Epidermal melanocyte (primary cell): ENCODE results near the gene CD93.

Experiments used
- DNase-seq: peaks from one replicate; pipeline ENCODE4 v3.0.0; 2011; ENCODE audit warnings: low spot score; ENCODE audit not compliant: insufficient read length

The CD93 gene, protein sequence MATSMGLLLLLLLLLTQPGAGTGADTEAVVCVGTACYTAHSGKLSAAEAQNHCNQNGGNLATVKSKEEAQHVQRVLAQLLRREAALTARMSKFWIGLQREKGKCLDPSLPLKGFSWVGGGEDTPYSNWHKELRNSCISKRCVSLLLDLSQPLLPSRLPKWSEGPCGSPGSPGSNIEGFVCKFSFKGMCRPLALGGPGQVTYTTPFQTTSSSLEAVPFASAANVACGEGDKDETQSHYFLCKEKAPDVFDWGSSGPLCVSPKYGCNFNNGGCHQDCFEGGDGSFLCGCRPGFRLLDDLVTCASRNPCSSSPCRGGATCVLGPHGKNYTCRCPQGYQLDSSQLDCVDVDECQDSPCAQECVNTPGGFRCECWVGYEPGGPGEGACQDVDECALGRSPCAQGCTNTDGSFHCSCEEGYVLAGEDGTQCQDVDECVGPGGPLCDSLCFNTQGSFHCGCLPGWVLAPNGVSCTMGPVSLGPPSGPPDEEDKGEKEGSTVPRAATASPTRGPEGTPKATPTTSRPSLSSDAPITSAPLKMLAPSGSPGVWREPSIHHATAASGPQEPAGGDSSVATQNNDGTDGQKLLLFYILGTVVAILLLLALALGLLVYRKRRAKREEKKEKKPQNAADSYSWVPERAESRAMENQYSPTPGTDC

DNA sequence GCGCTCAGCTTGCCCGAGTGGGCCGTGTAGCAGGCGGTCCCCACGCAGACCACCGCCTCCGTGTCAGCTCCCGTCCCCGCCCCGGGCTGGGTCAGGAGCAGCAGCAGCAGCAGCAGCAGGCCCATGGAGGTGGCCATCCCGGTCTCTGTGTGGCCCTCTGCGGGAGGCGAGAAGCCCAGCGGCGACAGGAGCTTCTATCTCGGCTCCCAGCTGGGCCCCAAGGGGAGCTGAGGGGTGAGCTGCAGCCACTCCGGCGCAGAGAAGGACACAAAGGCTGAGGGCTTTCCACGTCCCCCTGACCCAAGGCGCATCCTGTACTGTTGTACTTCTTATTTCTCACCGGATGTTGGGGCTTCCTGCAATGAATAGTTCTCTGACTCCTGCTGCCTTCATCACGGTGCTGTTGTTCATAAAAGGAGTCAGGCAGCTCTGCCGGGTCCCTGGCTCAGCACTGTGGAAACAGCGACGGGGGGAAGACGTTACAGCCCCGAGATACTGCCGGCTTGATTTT is at the start of gene CD93:
CD93 (minus strand) TSS at position 269 of the 511 bp plus-strand sequence; CDS start at position 137, 132 bp downstream.
- DNase-seq, result no peak

DNA sequence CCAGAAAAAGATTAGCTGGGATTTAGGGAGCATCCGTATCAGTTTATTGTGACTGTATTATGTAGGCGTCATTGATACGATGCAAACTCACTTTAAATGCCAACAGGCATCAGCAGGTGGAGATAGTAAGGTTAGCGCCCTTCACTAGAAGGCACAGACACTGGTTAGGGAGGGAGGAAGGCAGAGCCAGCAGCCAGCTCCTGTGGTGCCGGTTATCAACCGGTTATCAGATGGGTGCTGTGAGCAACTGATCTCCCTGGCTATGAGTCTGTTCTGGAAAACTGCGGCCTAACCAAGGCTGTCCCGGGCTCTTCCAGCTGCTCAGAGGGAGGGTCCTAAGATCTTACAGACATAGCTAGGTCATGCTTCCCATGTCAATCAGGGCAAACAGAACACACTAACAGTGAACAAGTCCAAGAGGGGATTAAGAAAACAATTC is 47.5 kb upstream of the CD93 start:
- DNase-seq, result no peak

GRCh38 chr20:23132930-23133559 is 46.9 kb upstream of the CD93 start:
- DNase-seq, result no peak

- no peak for DNase-seq
These were observed 46.3 kb upstream of the CD93 start for GRCh38 chr20:23132293-23132929.

- DNase-seq, result no peak
These were observed 45.6 kb upstream of the CD93 start for GRCh38 chr20:23131766-23132165.

DNA sequence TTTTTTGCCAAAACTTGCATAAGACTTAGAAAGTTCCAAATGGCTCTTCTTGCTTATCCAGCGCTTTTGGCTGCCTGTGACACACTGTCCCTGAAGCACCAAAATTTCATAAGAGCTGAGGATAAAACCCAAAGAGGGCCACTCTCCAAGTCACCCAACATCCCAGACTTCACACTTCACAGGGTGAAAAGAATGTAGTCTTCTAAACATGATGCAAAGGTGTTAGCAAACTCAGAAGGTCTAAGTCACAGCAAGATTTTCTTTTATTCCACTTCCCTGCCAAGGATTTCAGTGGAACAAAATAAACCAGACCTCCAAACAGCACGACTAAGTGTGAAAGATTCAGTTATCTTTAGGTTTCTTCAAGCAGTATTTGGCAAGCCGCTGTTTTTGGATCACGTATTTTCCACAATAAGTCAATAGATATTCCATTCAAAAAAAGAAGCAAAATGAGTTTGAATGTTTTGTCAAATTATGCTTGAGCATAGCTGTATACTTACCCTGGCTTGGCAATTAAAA is 44.6 kb upstream of the CD93 start:
- no peak for DNase-seq

- DNase-seq, result no peak
These were observed 43.9 kb upstream of the CD93 start for GRCh38 chr20:23129891-23130621.

- DNase-seq, result no peak
These were observed 43.1 kb upstream of the CD93 start for GRCh38 chr20:23129266-23129665.

GRCh38 chr20:23128461-23129125 is 42.5 kb upstream of the CD93 start:
- no peak for DNase-seq

DNA sequence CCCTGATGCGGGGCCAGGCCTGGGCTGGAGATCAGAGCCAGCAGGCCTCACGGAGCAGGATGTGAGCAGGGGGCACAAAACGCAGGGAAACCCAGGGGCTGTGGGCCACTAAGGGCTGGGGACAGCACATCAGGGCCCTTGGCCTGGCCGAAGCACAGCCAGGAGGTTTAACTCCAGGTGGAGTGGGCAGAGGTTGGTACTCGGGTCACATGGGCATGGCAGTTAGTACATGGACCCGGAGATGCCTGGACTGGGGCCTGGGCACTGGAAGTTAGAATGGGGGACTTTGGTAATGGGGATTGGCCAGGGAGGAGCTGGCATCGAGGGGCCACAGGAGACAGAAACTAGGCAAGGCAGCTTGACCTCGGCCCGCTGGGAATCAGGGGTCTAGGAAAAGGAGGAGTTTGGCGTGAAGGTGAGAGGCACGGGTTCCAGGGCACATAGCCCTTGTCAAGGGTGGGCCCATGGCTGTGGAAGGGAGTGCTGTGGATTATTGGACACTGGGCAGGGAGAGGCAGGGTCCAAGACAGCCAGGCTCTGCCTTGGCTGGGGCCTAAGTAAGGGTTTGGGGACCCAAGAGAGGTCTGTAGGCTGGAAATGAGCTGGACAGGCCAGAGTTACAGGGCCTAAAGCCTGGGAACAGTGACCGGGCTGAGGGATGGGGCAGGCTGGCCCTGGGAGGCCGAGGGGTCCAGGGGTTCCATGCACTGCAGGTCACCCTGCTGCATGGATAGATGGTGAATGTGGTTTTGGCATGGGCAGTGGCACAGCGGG is 41.6 kb upstream of the CD93 start:
- no peak for DNase-seq

GRCh38 chr20:23126281-23127061 is 40.3 kb upstream of the CD93 start:
- no peak for DNase-seq

- DNase-seq, result no peak
These were observed 39.6 kb upstream of the CD93 start for GRCh38 chr20:23125625-23126191.

DNA sequence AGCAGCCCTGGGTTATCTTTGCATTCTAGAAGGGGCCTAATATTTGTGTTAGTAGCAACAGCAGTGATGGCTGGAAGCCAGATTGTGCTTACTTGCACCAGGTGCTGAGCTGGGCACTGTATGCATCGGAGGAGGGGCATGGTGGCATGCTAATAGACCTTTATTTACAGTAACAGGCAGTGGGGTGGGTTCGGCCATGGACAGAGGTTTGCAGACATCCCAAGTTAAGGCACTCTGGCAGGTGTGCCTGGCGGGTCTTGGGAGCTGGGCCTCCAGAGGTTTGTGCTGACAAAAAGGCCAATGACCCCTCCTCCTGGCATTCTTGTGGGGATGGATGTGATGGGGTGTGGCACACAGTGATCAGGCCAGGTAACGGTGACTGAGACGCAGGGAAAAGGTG is 39.0 kb upstream of the CD93 start:
- DNase-seq, result no peak

GRCh38 chr20:23123886-23124285 is 37.8 kb upstream of the CD93 start:
- no peak for DNase-seq

DNA sequence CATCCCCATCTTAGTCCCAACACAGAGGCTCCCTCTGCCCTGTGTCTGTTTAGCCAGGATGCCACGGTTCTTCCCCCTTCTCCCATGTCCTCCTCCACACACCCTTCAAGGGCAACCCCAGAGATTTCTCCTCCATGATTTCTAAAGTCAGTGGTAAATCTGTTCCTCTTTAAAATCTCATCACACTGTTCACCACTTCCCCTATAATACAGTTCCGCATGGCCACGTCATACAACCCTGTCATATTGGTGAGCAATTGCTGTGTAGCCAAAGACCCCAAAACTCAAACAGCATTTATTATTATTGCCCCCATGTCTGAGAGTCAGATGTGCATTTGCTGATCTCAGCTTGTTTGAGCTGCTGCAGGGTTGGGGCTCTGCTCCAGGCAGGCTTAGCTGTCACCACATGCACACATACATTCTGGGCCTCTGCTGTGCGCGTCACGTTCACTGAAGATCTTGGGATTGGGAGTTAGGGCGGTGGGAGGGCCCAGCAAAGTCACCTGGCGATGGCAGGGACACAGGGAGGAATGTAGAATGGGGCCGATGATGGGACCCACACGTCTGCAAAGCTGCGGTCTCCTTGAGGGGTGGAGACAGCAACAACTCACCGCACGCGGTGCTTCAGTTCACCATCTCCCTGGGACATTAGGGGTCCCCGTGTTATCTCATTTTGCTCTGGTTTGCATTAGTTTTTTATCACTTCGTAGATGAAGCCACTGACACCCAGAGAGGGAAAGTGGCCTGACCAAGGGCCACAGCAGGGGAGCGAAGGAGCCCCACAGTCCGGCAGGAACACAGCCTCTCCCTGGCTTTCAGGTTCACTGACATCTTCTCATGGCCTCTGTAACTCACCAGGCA is 36.9 kb upstream of the CD93 start:
- no peak for DNase-seq

GRCh38 chr20:23122321-23122720 is 36.2 kb upstream of the CD93 start:
- DNase-seq, result no peak

DNA sequence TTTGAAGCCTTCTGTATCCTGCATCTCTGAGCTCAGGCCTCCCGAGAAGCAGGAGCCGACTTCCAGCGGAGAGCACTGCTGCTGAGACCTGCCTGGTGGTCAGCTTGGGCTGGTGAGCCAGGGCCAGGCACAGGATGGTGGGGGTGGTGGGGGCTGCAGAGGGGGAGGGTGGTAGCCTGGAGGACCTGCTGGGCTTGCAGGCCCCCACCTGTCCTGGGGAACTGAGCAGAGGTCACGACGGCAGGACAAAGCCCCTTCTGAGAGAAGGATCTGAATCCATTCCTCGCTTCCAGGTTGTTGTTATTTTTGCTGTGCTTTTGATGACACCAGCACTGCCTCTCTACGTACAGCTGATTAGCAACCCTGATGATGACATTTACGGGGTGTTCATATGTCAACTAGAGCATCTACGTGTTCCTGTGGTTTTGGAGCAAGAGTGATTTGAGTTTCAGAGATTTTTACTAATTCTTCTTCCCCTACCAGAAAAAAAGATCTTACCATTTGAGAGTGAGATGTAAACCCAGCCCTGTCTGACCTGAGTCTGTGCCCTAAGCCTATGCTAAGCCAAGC is 35.7 kb upstream of the CD93 start:
- DNase-seq, result no peak
